NOMO-1 treated with DMSO at 0.1 percent for 48 hours (cell line): ENCODE results near the gene KLK6.

Source experiments
- DNase-seq: peaks from one replicate; lab custom pipeline; 2025; ENCODE audit not compliant: unreplicated experiment; lab: John Stamatoyannopoulos, UW

The KLK6 gene

GRCh38 chr19:50912727-50913716, 56.4 kb downstream of the KLK6 start:
- no peak for DNase-seq

- DNase-seq: no peak
Observed at GRCh38 chr19:50912102-50912599, 57.2 kb downstream of the KLK6 start.

GRCh38 chr19:50911206-50912101, 57.9 kb downstream of the KLK6 start, which contains the start of gene KLK4:
TSS of gene KLK4 (minus strand) at chr19:50911395. CDS start at chr19:50910738, 657 bp downstream.
- DNase-seq: no peak

- no peak for DNase-seq
Observed at GRCh38 chr19:50910722-50911121, 58.7 kb downstream of the KLK6 start.

GRCh38 chr19:50909240-50910070, 59.9 kb downstream of the KLK6 start:
- DNase-seq: no peak
